Measurements from ENCODE around the gene ZNF462. TPM values are rescaled to one million over a fixed set of nuclear protein-coding genes. Genes with fewer than 3 reads are reported as not detected.
A peak's percentile ranks its signal among the peaks of the same experiment; 100 is the strongest.

ZNF462 gene
- polyA plus RNA-seq, 2 of the 4 experiments (the other 2 are of a cell fraction), result 2.4 to 3.9 TPM

- H3K4me2 ChIP-seq, result peak overlapping the region; percentile 8; the same call in 1 of the 3 replicates
- ChIA-PET CTCF (interaction anchor here (0.6 to 1.0 kb wide), 2 partner anchors 7 to 158 kb away, joined by 3 read pairs; no protein-coding TSS in a partner anchor), POLR2A (no interaction called here)
- WGBS (ENCODE audit: missing lambda C conversion rate), result 60% methylated on average over 3 of the region's 3 CpGs
- ATAC-seq (no peak), FAIRE-seq (no peak), DNase-seq (ENCODE audit: low read depth in 1 of 2, low spot score in 1 of 2) (no peak)
- peaks cover 15% of the 10 kb centered on the region; the same call in 2 of the 3 replicates for H3K4me1 ChIP-seq
- no peak overlapping the region for H3K4me3 ChIP-seq
- H3K27ac ChIP-seq, result no peak overlapping the region; a peak in 1 of 6 replicates
- no peaks in the 10 kb centered on the region for H3K9me3 ChIP-seq
- TF ChIP-seq CEBPB (IDR thresholded peaks at IDR 0.05) (peak in 1 of 2 experiments; percentile 43; a peak in 1 of 4 replicates), ATOH8 (CRISPR knock-in tag; IDR thresholded peaks at IDR 0.05; ENCODE audit: low read depth) (no peak), FOSL2 (IDR thresholded peaks at IDR 0.05) (no peak), FOSL2 (CRISPR knock-in tag; IDR thresholded peaks at IDR 0.05) (0 out of 2 replicates have a peak, but pooled peaks have one; percentile 15)
Observed at GRCh38 chr9:106857811-106858470, 5.0 kb upstream of the ZNF462 start.

- Histone ChIP-seq H3K4me1 (peaks cover 21% of the 10 kb centered on the region; the same call in 2 of the 3 replicates), H3K4me2 (peak overlapping the region; percentile 92), H3K4me3 (peak overlapping the region; percentile 81), H3K9me3 (no peaks in the 10 kb centered on the region), H3K27ac (peak overlapping the region; percentile 85 to 93)
- ATAC-seq (peak; percentile 21 to 45; a peak in 5 of 6 replicates), DNase-seq (ENCODE audit: low read depth in 1 of 2, low spot score in 1 of 2) (peak; percentile 10 to 48), FAIRE-seq (no peak)
- 6% methylated on average over 41 of the region's 43 CpGs for WGBS (ENCODE audit: missing lambda C conversion rate)
- POLR2A ChIA-PET, result no interaction called here
- TF ChIP-seq MAX (IDR thresholded peaks at IDR 0.05) (peak; percentile 21; the same call in 1 of the 2 replicates), SREBF2 (IDR thresholded peaks at IDR 0.05) (no peak), TFCP2L1 (CRISPR knock-in tag; IDR thresholded peaks at IDR 0.05) (no peak), HDAC2 (IDR thresholded peaks at IDR 0.05) (no peak), PHF8 (IDR thresholded peaks at IDR 0.05; ENCODE audit: borderline replicate concordance, low read depth) (no peak), JUN (IDR thresholded peaks at IDR 0.05) (no peak), ESRRA (IDR thresholded peaks at IDR 0.05; ENCODE audit: borderline replicate concordance, low read length) (no peak)
- CTCF ChIA-PET, result interaction anchor here (0.9 to 1.4 kb wide), 3 partner anchors 11 to 210 kb away, joined by 3 read pairs; no protein-coding TSS in a partner anchor
Observed at GRCh38 chr9:106859957-106860720, 2.8 kb upstream of the ZNF462 start.

GRCh38 chr9:106860721-106861639 is 2.0 kb upstream of the ZNF462 start:
- DNase-seq (ENCODE audit: low read depth in 1 of 2, low spot score in 1 of 2) (peak in 1 of 2 experiments; percentile 14), FAIRE-seq (no peak), ATAC-seq (peak in 1 of 2 experiments; percentile 12; a peak in 4 of 6 replicates)
- H3K4me1 ChIP-seq, result peaks cover 21% of the 10 kb centered on the region; the same call in 2 of the 3 replicates
- TF ChIP-seq FOXS1 (CRISPR knock-in tag; IDR thresholded peaks at IDR 0.05) (no peak), USF2 (IDR thresholded peaks at IDR 0.05) (no peak), JUN (IDR thresholded peaks at IDR 0.05) (peak in 1 of 2 experiments; percentile 9; a peak in 1 of 5 replicates), POLR2A (IDR thresholded peaks at IDR 0.05; ENCODE audit: low read length) (0 out of 2 replicates have a peak, but pooled peaks have one; percentile 3), NPAS2 (CRISPR knock-in tag; IDR thresholded peaks at IDR 0.05; ENCODE audit: borderline replicate concordance) (no peak), E2F6 (IDR thresholded peaks at IDR 0.05; ENCODE audit: borderline replicate concordance, low read depth) (peak; percentile 9; the same call in 1 of the 2 replicates), MAX (IDR thresholded peaks at IDR 0.05) (peak; percentile 1; the same call in 1 of the 2 replicates), MAZ (IDR thresholded peaks at IDR 0.05; ENCODE audit: borderline replicate concordance, low read depth, low read length) (no peak)
- peak overlapping the region; percentile 81 for H3K4me3 ChIP-seq
- peak overlapping the region; percentile 92 for H3K4me2 ChIP-seq
- ChIA-PET POLR2A (interaction anchor here (0.5 to 1.1 kb wide), 2 partner anchors 32 to 57 kb away, joined by 3 read pairs; no protein-coding TSS in a partner anchor), CTCF (interaction anchor here (0.9 to 1.7 kb wide), 7 partner anchors 10 to 981 kb away, joined by 3 to 6 read pairs (median 4); no protein-coding TSS in a partner anchor)
- H3K9me3 ChIP-seq, result no peaks in the 10 kb centered on the region
- peak overlapping the region; percentile 85 to 93 for H3K27ac ChIP-seq
- WGBS (ENCODE audit: missing lambda C conversion rate), result 2% methylated on average over 51 of the region's 51 CpGs
